SU-DHL-6 (cell line): ENCODE measurements around the gene TTI1.

Experiments
- CTCF ChIP-seq: fragments of 200-600 bp; sonication (generic); IDR thresholded peaks from one replicate; pipeline ENCODE4 v1.5.1; 2017; ENCODE audit warnings: antibody characterized with exemption, mild to moderate bottlenecking, low read length, moderate library complexity; ENCODE audit not compliant: insufficient read depth, poor library complexity, severe bottlenecking
- EZH2phosphoT487 ChIP-seq: fragments of 200-600 bp; sonication (generic), shearing (Covaris generic); conservative IDR thresholded peaks from 2 replicates; pipeline ENCODE4 v1.6.1; 2018; ENCODE audit warnings: mild to moderate bottlenecking, antibody characterized with exemption, low read length, moderate library complexity, mixed read lengths

GRCh38 chr20:38043512-38044300, 10.4 kb upstream of the TTI1 start:
- TF ChIP-seq CTCF (no peak), EZH2phosphoT487 (no peak)
